Measurements from ENCODE around the gene CSTB. TPM values are rescaled to one million over a fixed set of nuclear protein-coding genes. Genes with fewer than 3 reads are reported as not detected.

CSTB gene
- total RNA-seq, 1 donor from 2014 or later, result 27.9 TPM

GRCh38 chr21:43750339-43751033, 25.6 kb downstream of the CSTB start:
- Histone ChIP-seq H3K36me3 (ENCODE audit: control insufficient read depth, insufficient read depth, low read length) (peaks cover 13% of the 10 kb centered on the region), H3K4me3 (ENCODE audit: low read depth, low read length) (no peak overlapping the region), H3K27me3 (ENCODE audit: control insufficient read depth, insufficient read depth, low read length) (no peaks in the 10 kb centered on the region)
- no peak for DNase-seq (ENCODE audit: low read depth)
- no peak for TF ChIP-seq CTCF (IDR thresholded peaks at IDR 0.05; ENCODE audit: insufficient read depth, low read length, poor library complexity, severe bottlenecking)

- Histone ChIP-seq H3K27me3 (ENCODE audit: control insufficient read depth, insufficient read depth, low read length) (no peaks in the 10 kb centered on the region), H3K36me3 (ENCODE audit: control insufficient read depth, insufficient read depth, low read length) (peaks cover 12% of the 10 kb centered on the region), H3K4me3 (ENCODE audit: low read depth, low read length) (no peak overlapping the region)
- no peak for TF ChIP-seq CTCF (IDR thresholded peaks at IDR 0.05; ENCODE audit: insufficient read depth, low read length, poor library complexity, severe bottlenecking)
- DNase-seq (ENCODE audit: low read depth), result no peak
Measured at GRCh38 chr21:43749651-43750262, 26.4 kb downstream of the CSTB start.

GRCh38 chr21:43748622-43749021, 27.5 kb downstream of the CSTB start:
- no peak for TF ChIP-seq CTCF (IDR thresholded peaks at IDR 0.05; ENCODE audit: insufficient read depth, low read length, poor library complexity, severe bottlenecking)
- Histone ChIP-seq H3K4me3 (ENCODE audit: low read depth, low read length) (no peak overlapping the region), H3K27me3 (ENCODE audit: control insufficient read depth, insufficient read depth, low read length) (no peaks in the 10 kb centered on the region), H3K36me3 (ENCODE audit: control insufficient read depth, insufficient read depth, low read length) (peaks cover 16% of the 10 kb centered on the region)
- DNase-seq (ENCODE audit: low read depth), result no peak

- H3K36me3 ChIP-seq (ENCODE audit: control insufficient read depth, insufficient read depth, low read length), result peaks cover 12% of the 10 kb centered on the region
- TF ChIP-seq CTCF (IDR thresholded peaks at IDR 0.05; ENCODE audit: insufficient read depth, low read length, poor library complexity, severe bottlenecking), result no peak
Measured at GRCh38 chr21:43745772-43746517, 30.2 kb downstream of the CSTB start.

GRCh38 chr21:43744725-43745124, 31.4 kb downstream of the CSTB start:
- no peak for TF ChIP-seq CTCF (IDR thresholded peaks at IDR 0.05; ENCODE audit: insufficient read depth, low read length, poor library complexity, severe bottlenecking)
- H3K36me3 ChIP-seq (ENCODE audit: control insufficient read depth, insufficient read depth, low read length), result peaks cover 8% of the 10 kb centered on the region
- no peaks in the 10 kb centered on the region for H3K27me3 ChIP-seq (ENCODE audit: control insufficient read depth, insufficient read depth, low read length)
- no peak for DNase-seq (ENCODE audit: low read depth)
- H3K4me3 ChIP-seq (ENCODE audit: low read depth, low read length), result no peak overlapping the region

More at GRCh38 chr21:43745772-43746517, 30.2 kb downstream of the CSTB start:
- DNase-seq (ENCODE audit: low read depth), result no peak
- Histone ChIP-seq H3K27me3 (ENCODE audit: control insufficient read depth, insufficient read depth, low read length) (no peaks in the 10 kb centered on the region), H3K4me3 (ENCODE audit: low read depth, low read length) (no peak overlapping the region)
